Activated CD4-positive, alpha-beta memory T cell treated with anti-CD3 and anti-CD28 coated beads for 36 hours (primary cell): ENCODE results near the gene CDX2. TPM values are rescaled to one million over a fixed set of nuclear protein-coding genes. Genes with fewer than 3 reads are reported as not detected.

Experiments used
- CTCF ChIA-PET: fragments of 350-600 bp; sonication (Branson Sonifier 250); formaldehyde crosslinking; loops from one replicate; lab custom pipeline; 2021; ENCODE audit warnings: antibody characterized with exemption, inconsistent platforms; lab: Charles Lee
- POLR2A ChIA-PET: fragments of 350-600 bp; sonication (Branson Sonifier 250); formaldehyde crosslinking; loops from one replicate; lab custom pipeline; 2021; ENCODE audit warnings: antibody characterized with exemption; lab: Charles Lee
- DNase-seq: peaks from one replicate; pipeline ENCODE4 v3.0.0-alpha.2; 2020
- H3K27ac Mint-ChIP-seq: one replicate; pipeline ENCODE4 v1.8.0; 2021; ENCODE audit warnings: mixed read lengths
- H3K27me3 Mint-ChIP-seq: one replicate; pipeline ENCODE4 v1.8.0; 2021; ENCODE audit warnings: mixed read lengths
- H3K36me3 Mint-ChIP-seq: one replicate; pipeline ENCODE4 v1.8.0; 2021; ENCODE audit warnings: mixed read lengths
- H3K4me1 Mint-ChIP-seq: one replicate; pipeline ENCODE4 v1.8.0; 2021; ENCODE audit warnings: low read depth, mixed read lengths
- H3K4me3 Mint-ChIP-seq: one replicate; pipeline ENCODE4 v1.8.0; 2021; ENCODE audit warnings: mild to moderate bottlenecking, mixed read lengths
- H3K9me3 Mint-ChIP-seq: one replicate; pipeline ENCODE4 v1.8.0; 2021; ENCODE audit warnings: mixed read lengths
- intact Hi-C: fragments of 100-400 bp; cut with micrococcal nuclease; formaldehyde crosslinking; loops from one replicate; pipeline ENCODE4 v1.15.1; 2023
- total RNA-seq, 2 experiments: library from RNA; stranded (reverse); gene quantifications; one replicate each; pipeline ENCODE4 v1.2.3, GENCODE V29; 2021

The CDX2 gene
- total RNA-seq, 2 experiments from 2014 or later, result not detected

DNA sequence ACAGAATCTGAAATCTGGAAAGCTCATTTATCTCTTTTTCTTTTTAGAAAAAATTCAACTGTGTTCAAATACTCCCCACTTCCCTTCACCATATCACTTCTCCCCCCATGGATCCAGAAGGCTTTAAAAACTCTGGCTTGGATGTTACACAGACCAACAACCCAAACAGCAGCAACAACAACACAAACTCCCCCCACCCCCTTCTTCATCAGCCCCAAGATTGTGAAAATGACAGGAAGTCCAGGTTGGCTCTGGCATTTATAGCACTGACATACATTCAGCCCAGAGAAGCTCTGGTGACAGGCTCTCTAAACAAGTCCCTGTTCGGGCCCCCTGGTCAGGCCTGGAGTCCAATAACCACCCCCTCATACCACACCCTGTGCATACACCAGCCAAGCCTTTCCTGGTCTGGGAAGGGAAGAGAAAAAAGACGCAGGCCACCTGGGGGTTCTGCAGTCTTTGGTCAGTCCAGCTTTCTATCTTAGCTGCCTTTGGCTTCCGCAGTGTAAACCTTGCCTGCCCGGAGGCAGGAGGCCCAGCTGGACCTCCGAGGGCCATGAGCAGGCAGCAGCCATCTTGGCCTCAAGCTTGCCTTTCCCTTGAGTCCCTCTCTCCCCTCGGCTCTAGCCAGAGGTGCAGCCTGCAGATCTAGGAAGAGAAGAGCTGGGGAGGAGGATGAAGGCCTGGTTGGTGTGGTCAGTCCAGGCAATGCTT, 6.8 kb downstream of the CDX2 start:
- Mint-ChIP-seq H3K4me3 (no peak overlapping the region), H3K27me3 (peaks cover 64% of the 10 kb centered on the region), H3K27ac (no peak overlapping the region), H3K36me3 (no peaks in the 10 kb centered on the region), H3K4me1 (peaks cover 17% of the 10 kb centered on the region), H3K9me3 (no peaks in the 10 kb centered on the region)
- DNase-seq, result no peak
- POLR2A ChIA-PET, result interaction anchor here (0.9 kb wide), 1 partner anchor 16 kb away, joined by 3 read pairs; no protein-coding TSS in a partner anchor
- intact Hi-C loops, result no loop called here
- CTCF ChIA-PET, result interaction anchor here (1.0 to 1.8 kb wide), 3 partner anchors 9 to 132 kb away, joined by 3 to 5 read pairs (median 4); no protein-coding TSS in a partner anchor

- intact Hi-C loops, result no loop called here
- Mint-ChIP-seq H3K4me3 (no peak overlapping the region), H3K36me3 (no peaks in the 10 kb centered on the region), H3K4me1 (peaks cover 14% of the 10 kb centered on the region), H3K9me3 (no peaks in the 10 kb centered on the region), H3K27me3 (peaks cover 64% of the 10 kb centered on the region), H3K27ac (no peak overlapping the region)
- DNase-seq, result no peak
- ChIA-PET POLR2A (no interaction called here), CTCF (interaction anchor here (1.0 to 2.8 kb wide), 7 partner anchors 8 to 135 kb away, joined by 3 to 21 read pairs (median 4); no protein-coding TSS in a partner anchor)
Measured at GRCh38 chr13:27961227-27962085, 7.7 kb downstream of the CDX2 start.

GRCh38 chr13:27960362-27961226, 8.5 kb downstream of the CDX2 start:
- ChIA-PET CTCF (interaction anchor here (1.1 to 2.8 kb wide), 6 partner anchors 24 to 134 kb away, joined by 3 to 21 read pairs (median 5); no protein-coding TSS in a partner anchor), POLR2A (no interaction called here)
- intact Hi-C loops, result no loop called here
- H3K27me3 Mint-ChIP-seq, result peaks cover 61% of the 10 kb centered on the region
- peaks cover 11% of the 10 kb centered on the region for H3K4me1 Mint-ChIP-seq
- H3K9me3 Mint-ChIP-seq, result no peaks in the 10 kb centered on the region
- peak overlapping the region; percentile 8 for H3K4me3 Mint-ChIP-seq
- H3K36me3 Mint-ChIP-seq, result no peaks in the 10 kb centered on the region
- DNase-seq, result peak; percentile 61
- no peak overlapping the region for H3K27ac Mint-ChIP-seq

GRCh38 chr13:27959976-27960361, 9.1 kb downstream of the CDX2 start:
- H3K4me3 Mint-ChIP-seq, result peak overlapping the region; percentile 8
- no peak for DNase-seq
- CTCF ChIA-PET, result interaction anchor here (1.1 to 2.8 kb wide), 5 partner anchors 24 to 133 kb away, joined by 3 to 21 read pairs (median 5); no protein-coding TSS in a partner anchor
- H3K4me1 Mint-ChIP-seq, result peaks cover 11% of the 10 kb centered on the region
- no peak overlapping the region for H3K27ac Mint-ChIP-seq
- POLR2A ChIA-PET, result no interaction called here
- H3K36me3 Mint-ChIP-seq, result no peaks in the 10 kb centered on the region
- intact Hi-C loops, result loop anchor here (10.0 kb wide), 1 partner anchor 585 kb away; no protein-coding TSS in a partner anchor
- no peaks in the 10 kb centered on the region for H3K9me3 Mint-ChIP-seq
- peaks cover 61% of the 10 kb centered on the region for H3K27me3 Mint-ChIP-seq

GRCh38 chr13:27956576-27957300, 12.4 kb downstream of the CDX2 start:
- CTCF ChIA-PET, result interaction anchor here (0.6 to 6.8 kb wide), 5 partner anchors 19 to 782 kb away, joined by 3 to 152 read pairs (median 3); no protein-coding TSS in a partner anchor

GRCh38 chr13:27955014-27955591, 14.0 kb downstream of the CDX2 start:
- peaks cover 61% of the 10 kb centered on the region for H3K27me3 Mint-ChIP-seq

More at GRCh38 chr13:27956576-27957300, 12.4 kb downstream of the CDX2 start:
- Mint-ChIP-seq H3K4me1 (peaks cover 21% of the 10 kb centered on the region), H3K27ac (no peak overlapping the region), H3K4me3 (no peak overlapping the region), H3K36me3 (no peaks in the 10 kb centered on the region), H3K9me3 (no peaks in the 10 kb centered on the region), H3K27me3 (peaks cover 62% of the 10 kb centered on the region)
- DNase-seq, result no peak
- POLR2A ChIA-PET, result no interaction called here
- intact Hi-C loops, result loop anchor here (10.0 kb wide), 1 partner anchor 582 kb away; no protein-coding TSS in a partner anchor

GRCh38 chr13:27954406-27954851, 14.7 kb downstream of the CDX2 start:
- Mint-ChIP-seq H3K4me1 (peaks cover 10% of the 10 kb centered on the region), H3K9me3 (peaks cover 4% of the 10 kb centered on the region), H3K36me3 (no peaks in the 10 kb centered on the region), H3K27ac (no peak overlapping the region), H3K4me3 (peak overlapping the region; percentile 58), H3K27me3 (peaks cover 60% of the 10 kb centered on the region)
- ChIA-PET CTCF (interaction anchor here (0.6 to 6.8 kb wide), 26 partner anchors 9 to 592 kb away, joined by 3 to 152 read pairs (median 5); partner anchors contain the start of gene PDX1), POLR2A (no interaction called here)
- intact Hi-C loops, result loop anchor here (2.0 to 10.0 kb wide), 3 partner anchors 26 to 580 kb away; no protein-coding TSS in a partner anchor
- DNase-seq, result no peak

More at GRCh38 chr13:27955014-27955591, 14.0 kb downstream of the CDX2 start:
- ChIA-PET CTCF (interaction anchor here (1.0 to 6.8 kb wide), 14 partner anchors 9 to 593 kb away, joined by 3 to 152 read pairs (median 6); partner anchors contain the start of gene PDX1), POLR2A (no interaction called here)
- no peak for DNase-seq
- no peak overlapping the region for H3K27ac Mint-ChIP-seq
- intact Hi-C loops, result loop anchor here (2.0 to 10.0 kb wide), 3 partner anchors 26 to 580 kb away; no protein-coding TSS in a partner anchor
- H3K4me1 Mint-ChIP-seq, result peaks cover 13% of the 10 kb centered on the region
- no peaks in the 10 kb centered on the region for H3K36me3 Mint-ChIP-seq
- peaks cover under 1% of the 10 kb centered on the region for H3K9me3 Mint-ChIP-seq
- no peak overlapping the region for H3K4me3 Mint-ChIP-seq

GRCh38 chr13:27953676-27954405, 15.3 kb downstream of the CDX2 start:
- ChIA-PET CTCF (interaction anchor here (0.6 to 6.8 kb wide), 31 partner anchors 8 to 591 kb away, joined by 3 to 152 read pairs (median 5); partner anchors contain the start of gene PDX1), POLR2A (no interaction called here)
- peak; percentile 75 for DNase-seq
- Mint-ChIP-seq H3K4me3 (peak overlapping the region; percentile 58), H3K9me3 (peaks cover 4% of the 10 kb centered on the region), H3K27me3 (peaks cover 57% of the 10 kb centered on the region), H3K27ac (no peak overlapping the region), H3K4me1 (peaks cover 10% of the 10 kb centered on the region), H3K36me3 (no peaks in the 10 kb centered on the region)
- intact Hi-C loops, result loop anchor here (1.0 to 10.0 kb wide), 4 partner anchors 25 to 579 kb away; no protein-coding TSS in a partner anchor

GRCh38 chr13:27952876-27953675, 16.0 kb downstream of the CDX2 start:
- CTCF ChIA-PET, result interaction anchor here (0.6 to 6.8 kb wide), 26 partner anchors 9 to 591 kb away, joined by 3 to 152 read pairs (median 6); partner anchors contain the start of gene PDX1
- POLR2A ChIA-PET, result no interaction called here
- intact Hi-C loops, result loop anchor here (1.0 to 10.0 kb wide), 2 partner anchors 123 to 578 kb away; no protein-coding TSS in a partner anchor
- peaks cover 10% of the 10 kb centered on the region for H3K4me1 Mint-ChIP-seq
- H3K27ac Mint-ChIP-seq, result no peak overlapping the region
- DNase-seq, result no peak
- no peak overlapping the region for H3K4me3 Mint-ChIP-seq
- H3K9me3 Mint-ChIP-seq, result peaks cover 4% of the 10 kb centered on the region
- no peaks in the 10 kb centered on the region for H3K36me3 Mint-ChIP-seq
- H3K27me3 Mint-ChIP-seq, result peaks cover 54% of the 10 kb centered on the region
